GM18519 (cell line): ENCODE results near the gene TMEM107.
A peak's percentile ranks its signal among the peaks of the same experiment; 100 is the strongest.
"Not testable (repeated sequence)": the region's sequence is repeated elsewhere in the genome, so short reads cannot be mapped to it uniquely, and the experiment has no call there.

Source experiments
- ATAC-seq: cut with Tn5 transposase; IDR thresholded peaks from one replicate; pipeline ENCODE4 v1.9.1; 2021; ENCODE audit warnings: mild to moderate bottlenecking, moderate library complexity; ENCODE audit not compliant: unreplicated experiment, low FRiP score

TMEM107 gene

DNA sequence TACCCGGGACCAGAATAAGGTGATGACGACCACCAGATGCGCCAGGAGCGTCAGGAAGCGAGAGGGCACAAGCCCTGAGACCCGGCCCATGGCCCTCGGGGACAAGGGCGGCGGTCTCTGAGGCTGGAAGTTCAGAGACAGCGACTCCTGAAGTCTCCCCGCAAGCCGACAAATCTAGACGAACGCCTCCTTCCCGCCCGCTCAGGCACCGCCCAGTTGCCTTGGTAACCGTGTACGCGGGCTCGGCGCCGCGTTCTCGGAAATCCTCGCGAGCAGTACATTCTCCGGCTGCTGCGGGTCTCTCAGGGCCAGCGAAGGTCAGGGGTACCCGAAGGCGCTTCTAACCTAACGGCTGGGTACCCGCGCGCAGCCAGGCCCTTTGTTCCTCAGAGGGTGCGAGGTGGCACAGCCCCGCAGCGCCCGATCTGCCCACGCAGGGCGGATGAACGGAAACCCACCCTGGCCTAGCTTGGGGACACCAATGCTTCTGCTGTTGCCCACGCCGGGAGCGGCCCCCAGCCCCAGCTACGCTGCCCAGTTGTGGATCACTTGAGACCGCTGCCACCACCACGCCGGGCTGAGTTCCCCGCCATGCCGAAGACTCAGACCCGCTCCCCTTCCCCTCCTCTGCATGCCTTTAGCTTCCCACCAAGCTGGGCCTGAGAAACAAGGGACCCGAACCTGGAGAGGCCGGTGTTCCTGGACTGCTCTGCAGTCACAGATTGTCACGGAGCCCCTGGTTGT, at the start of gene TMEM107:
Gene TMEM107, minus strand, starts transcription at position 184 of the 744 bp plus-strand sequence. Its CDS starts 94 bp downstream, at position 90.
- no peak for ATAC-seq

DNA sequence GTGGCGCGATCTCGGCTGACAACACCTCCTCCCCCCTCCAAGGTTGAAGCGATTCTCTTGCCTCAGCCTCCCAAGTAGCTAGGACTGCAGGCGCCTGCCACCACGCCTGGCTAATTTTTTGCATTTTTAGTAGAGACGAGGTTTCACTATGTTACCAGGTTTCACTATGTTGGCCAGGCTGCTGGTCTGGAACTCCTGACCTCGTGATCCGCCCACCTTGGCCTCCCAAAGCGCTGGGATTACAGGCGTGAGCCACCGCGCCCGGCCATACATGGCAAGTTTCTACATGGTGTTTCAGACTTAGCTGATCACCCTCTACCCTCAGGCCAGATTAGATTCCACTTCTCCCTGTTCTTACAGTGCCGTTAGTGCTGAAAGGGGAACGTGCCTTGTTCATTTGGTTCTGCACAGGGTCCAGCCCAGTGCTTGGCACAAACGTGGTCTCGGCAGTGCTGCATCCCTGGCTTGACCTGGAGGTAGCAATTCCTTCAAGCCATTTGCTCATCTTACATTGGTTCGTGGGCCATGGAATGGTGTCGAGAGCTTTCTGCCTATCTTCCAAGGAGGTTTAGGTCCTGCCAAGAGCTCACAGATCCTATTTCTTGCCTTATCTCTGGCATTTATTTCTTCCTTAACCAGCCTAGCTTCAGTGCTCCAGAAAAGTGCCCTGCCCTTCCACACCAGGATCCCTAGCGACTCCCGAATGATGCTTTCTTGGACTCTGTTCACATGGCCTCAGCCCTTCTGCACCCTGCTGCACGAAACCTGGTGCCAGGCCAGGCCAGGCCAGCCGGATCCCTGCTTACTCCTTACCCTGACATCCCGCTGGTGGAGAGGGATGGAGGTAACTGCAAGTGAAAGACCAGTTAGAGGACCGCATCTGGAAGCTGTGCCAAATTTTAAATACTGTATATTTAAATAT, 49.0 kb upstream of the TMEM107 start:
- ATAC-seq, result no peak

GRCh38 chr17:8223356-8224126, 47.4 kb upstream of the TMEM107 start:
- ATAC-seq, result no peak

DNA sequence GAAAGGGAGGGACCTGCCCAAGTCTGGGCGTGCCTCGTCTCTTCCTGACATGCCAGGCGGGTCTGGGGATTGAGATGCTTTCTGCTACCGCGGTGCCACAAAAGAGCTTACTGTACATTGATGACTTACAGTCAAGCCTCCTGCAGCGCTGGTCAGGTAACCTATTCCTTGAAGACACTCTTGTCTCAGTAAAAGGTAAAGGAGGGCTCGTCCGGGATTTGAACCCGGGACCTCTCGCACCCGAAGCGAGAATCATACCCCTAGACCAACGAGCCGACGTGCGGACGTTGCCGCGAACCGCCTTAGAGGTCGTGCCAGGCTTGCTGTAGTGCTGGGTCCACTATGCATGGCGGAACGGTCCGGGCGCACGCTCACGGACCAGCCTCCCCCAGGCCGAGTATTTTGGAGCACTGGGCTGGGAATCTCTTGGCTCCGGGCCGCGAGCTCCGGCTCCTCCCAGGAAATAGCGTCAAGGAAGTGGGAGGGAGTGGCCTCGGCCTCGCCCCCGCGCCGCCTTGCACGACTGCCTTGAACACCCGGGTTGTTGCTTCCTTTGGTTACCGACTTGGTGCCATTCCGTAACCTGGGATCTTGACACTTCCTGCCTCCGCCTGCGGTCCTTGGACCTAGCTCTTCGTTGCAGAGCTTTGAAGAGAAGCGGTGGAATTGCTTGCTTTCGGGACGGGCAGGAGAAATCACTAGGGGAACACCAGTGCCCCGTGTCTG, 46.6 kb upstream of the TMEM107 start:
- ATAC-seq, result peak; percentile 18

DNA sequence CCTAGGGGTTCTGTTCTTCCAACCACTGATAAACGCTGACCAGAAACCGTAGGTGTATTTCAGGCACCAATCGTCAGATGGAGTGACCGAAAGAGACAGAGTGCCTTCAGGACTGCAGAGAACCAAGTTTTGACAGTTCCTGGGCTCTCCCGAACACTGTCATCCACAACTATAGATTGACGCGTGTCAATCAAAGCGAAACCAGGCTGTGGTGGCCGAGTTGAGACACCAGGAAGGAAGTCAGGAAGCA, 46.1 kb upstream of the TMEM107 start:
- ATAC-seq, result peak; percentile 6

GRCh38 chr17:8221663-8222379, 45.6 kb upstream of the TMEM107 start:
- ATAC-seq, result peak; percentile 32

GRCh38 chr17:8220783-8221662, 44.8 kb upstream of the TMEM107 start:
- ATAC-seq, result no peak

GRCh38 chr17:8214000-8214399, 37.8 kb upstream of the TMEM107 start:
- not testable (repeated sequence) for ATAC-seq

- ATAC-seq, result no peak
Measured at GRCh38 chr17:8212312-8213180, 36.4 kb upstream of the TMEM107 start.

DNA sequence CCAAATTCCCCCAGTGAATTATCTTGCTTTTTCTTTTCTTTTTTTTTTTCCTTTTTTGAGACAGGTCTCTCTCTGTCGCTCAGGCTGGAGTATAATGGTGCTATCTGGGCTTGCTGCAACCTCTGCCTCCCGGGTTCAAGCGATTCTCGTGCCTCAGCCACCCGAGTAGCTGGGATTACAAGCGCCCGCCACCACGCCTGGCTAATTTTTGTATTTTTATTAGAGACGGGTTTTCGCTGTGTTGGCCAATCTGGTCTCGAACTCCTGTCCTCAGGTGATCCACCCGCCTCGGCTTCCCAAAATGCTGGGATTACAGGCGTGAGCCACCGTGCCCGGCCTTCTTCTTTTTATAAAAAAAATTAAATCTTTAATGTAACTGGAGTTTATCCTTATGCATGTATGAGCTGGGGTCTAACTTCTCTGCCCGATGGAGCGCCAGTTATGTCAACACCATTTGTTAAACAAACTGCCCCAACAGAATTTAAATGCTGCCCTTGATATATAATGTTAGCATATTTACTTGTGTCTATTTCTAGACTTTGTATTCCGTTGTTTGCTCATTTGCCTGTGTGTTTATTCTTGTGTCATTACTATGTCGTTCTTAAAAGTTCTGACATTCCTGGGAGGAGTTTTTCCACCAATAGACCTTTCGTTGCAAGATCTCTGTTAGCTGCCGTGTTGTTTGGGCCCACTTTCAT, 34.7 kb upstream of the TMEM107 start:
- ATAC-seq, result no peak

DNA sequence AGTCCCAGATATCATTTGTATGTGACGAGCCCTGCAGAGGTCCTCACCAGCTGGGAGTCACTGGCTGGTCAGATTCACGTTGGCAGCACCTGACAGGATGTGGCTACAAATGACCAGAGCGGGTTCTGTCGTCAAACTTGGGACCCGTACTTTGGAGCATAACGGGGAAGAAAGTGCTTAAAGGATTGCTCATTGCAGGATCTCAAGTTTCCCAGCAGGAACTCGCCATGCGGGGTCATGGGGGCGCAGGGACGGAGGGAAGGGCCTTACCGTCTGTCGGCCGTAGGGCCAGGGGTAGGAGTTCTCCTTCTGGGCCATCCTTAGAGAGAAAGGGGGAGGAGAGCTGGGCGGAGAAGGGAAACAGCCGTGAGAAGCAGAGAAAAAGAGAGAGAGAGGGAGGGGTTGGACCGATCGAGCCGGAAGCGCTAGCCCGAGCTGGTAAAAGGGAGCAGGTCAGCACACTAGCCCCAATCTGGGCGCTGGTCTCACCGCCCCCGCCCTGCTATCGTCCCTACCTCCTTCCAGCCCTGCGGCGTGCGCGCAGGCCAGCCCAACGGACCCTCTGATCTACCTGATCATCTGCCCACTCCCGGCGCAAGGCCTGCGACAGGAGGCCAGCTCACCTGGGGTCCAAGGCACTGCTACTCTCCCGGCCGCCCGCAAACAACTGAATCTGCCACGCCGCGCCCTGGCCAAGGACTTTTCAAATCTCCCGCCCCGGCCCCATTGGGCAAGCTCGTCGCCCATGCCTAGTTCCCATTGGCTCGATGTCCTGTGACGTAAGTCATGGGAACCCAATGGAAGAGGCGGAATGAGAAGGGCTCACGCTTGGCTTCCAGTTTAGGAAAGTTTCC, 34.0 kb upstream of the TMEM107 start, which contains the start of gene AURKB:
Gene AURKB, minus strand, starts transcription at position 669 of the 854 bp plus-strand sequence. Its CDS starts 351 bp downstream, at position 318.
- ATAC-seq, result peak; percentile 56

- ATAC-seq, result no peak
Measured at GRCh38 chr17:8206536-8206935, 30.4 kb upstream of the TMEM107 start.

GRCh38 chr17:8204761-8205555, 28.8 kb upstream of the TMEM107 start:
- ATAC-seq, result no peak

- ATAC-seq, result no peak
Measured at GRCh38 chr17:8192070-8192815, 16.1 kb upstream of the TMEM107 start.

DNA sequence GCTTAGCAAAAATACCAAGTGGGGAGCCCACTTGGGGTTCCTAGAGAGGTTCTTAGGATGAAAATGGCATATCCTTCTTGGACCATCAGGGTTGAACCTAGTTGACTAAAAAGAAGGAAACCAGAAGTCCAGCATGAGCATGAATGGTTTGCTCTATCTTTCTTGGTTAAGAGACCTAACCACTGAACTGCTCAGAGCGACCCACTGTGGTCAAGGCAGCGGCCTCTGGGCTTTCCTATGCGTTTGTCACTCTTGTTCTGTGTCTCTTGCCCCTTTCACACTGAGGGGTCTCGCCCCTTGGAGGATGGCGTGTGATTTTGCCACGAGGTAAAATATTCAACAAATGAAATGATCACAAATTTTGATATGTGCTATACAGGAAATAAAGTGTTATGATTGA, 14.3 kb upstream of the TMEM107 start:
- no peak for ATAC-seq
